AG04450 (cell line): ENCODE data around the gene SLC6A9. TPM values are rescaled to one million over a fixed set of nuclear protein-coding genes. Genes with fewer than 3 reads are reported as not detected.

Source experiments
- CTCF ChIA-PET: fragments of 300-600, 350-600 bp; formaldehyde crosslinking; extraction: SDS; loops from one replicate; lab custom pipeline; 2022; ENCODE audit warnings: antibody characterized with exemption, inconsistent platforms; lab: Charles Lee
- POLR2A ChIA-PET: fragments of 350-600 bp; formaldehyde crosslinking; extraction: SDS; loops from one replicate; lab custom pipeline; 2021; ENCODE audit warnings: antibody characterized with exemption, inconsistent platforms; lab: Yijun Ruan, JAX
- DNase-seq: peaks from one replicate; pipeline ENCODE4 v3.0.0-alpha.2; 2011; ENCODE audit warnings: low read depth, low spot score
- H3K27ac ChIP-seq: one replicate; pipeline ENCODE4 v1.5.1; 2012; ENCODE audit warnings: low read depth, low read length, control low read depth
- H3K27me3 ChIP-seq: one replicate; pipeline ENCODE4 v1.6.0; 2012; ENCODE audit warnings: low read length; ENCODE audit not compliant: control insufficient read depth, insufficient read depth
- H3K4me3 ChIP-seq: 2 replicates; pipeline ENCODE4 v1.5.1; 2011; ENCODE audit warnings: mild to moderate bottlenecking, low read depth, low read length, control low read depth
- H3K9me3 ChIP-seq: 2 replicates; pipeline ENCODE4 v1.5.1; 2012; ENCODE audit warnings: low read length; ENCODE audit not compliant: control insufficient read depth, insufficient read depth
- CTCF ChIP-seq: IDR thresholded peaks from 2 replicates; pipeline ENCODE4 v1.5.1; 2011; ENCODE audit warnings: low read depth, low read length, control low read depth, inconsistent platforms
- polyA plus RNA-seq: library from polyadenylated mRNA; depleted of rRNA; stranded (reverse); fragments of >200 nt; gene quantifications from 2 replicates; pipeline ENCODE4 v1.2.3, GENCODE V29; 2011

The SLC6A9 gene
- polyA plus RNA-seq, 1 experiment, result 16.3 TPM

- Histone ChIP-seq H3K9me3 (no peaks in the 10 kb centered on the region), H3K4me3 (no peak overlapping the region), H3K27me3 (no peaks in the 10 kb centered on the region), H3K27ac (no peak overlapping the region)
- DNase-seq, result no peak
- CTCF ChIA-PET, result interaction anchor here (7.1 kb wide), 1 partner anchor 39 kb away, joined by 182 read pairs; no protein-coding TSS in a partner anchor
- POLR2A ChIA-PET, result no interaction called here
- TF ChIP-seq CTCF, result no peak
Observed at GRCh38 chr1:44045064-44045463, 13.8 kb upstream of the SLC6A9 start.

GRCh38 chr1:44044071-44044801, 13.0 kb upstream of the SLC6A9 start:
- CTCF ChIA-PET, result interaction anchor here (7.1 kb wide), 1 partner anchor 38 kb away, joined by 182 read pairs; no protein-coding TSS in a partner anchor
- POLR2A ChIA-PET, result interaction anchor here (0.6 kb wide), 1 partner anchor 14 kb away, joined by 4 read pairs; no protein-coding TSS in a partner anchor
- no peak for DNase-seq

GRCh38 chr1:44043176-44044070, 12.2 kb upstream of the SLC6A9 start:
- H3K9me3 ChIP-seq, result no peaks in the 10 kb centered on the region
- H3K27ac ChIP-seq, result no peak overlapping the region
- ChIA-PET CTCF (interaction anchor here (1.6 to 7.1 kb wide), 3 partner anchors 10 to 38 kb away, joined by 3 to 182 read pairs (median 11); no protein-coding TSS in a partner anchor), POLR2A (interaction anchor here (0.6 kb wide), 1 partner anchor 13 kb away, joined by 4 read pairs; no protein-coding TSS in a partner anchor)
- no peaks in the 10 kb centered on the region for H3K27me3 ChIP-seq
- no peak overlapping the region for H3K4me3 ChIP-seq
- no peak for TF ChIP-seq CTCF
- DNase-seq, result no peak

More at GRCh38 chr1:44044071-44044801, 13.0 kb upstream of the SLC6A9 start:
- Histone ChIP-seq H3K4me3 (no peak overlapping the region), H3K9me3 (no peaks in the 10 kb centered on the region), H3K27ac (no peak overlapping the region), H3K27me3 (no peaks in the 10 kb centered on the region)
- no peak for TF ChIP-seq CTCF

- Histone ChIP-seq H3K9me3 (no peaks in the 10 kb centered on the region), H3K4me3 (no peak overlapping the region), H3K27me3 (no peaks in the 10 kb centered on the region), H3K27ac (no peak overlapping the region)
- DNase-seq, result no peak
- CTCF ChIA-PET, result interaction anchor here (1.2 to 3.1 kb wide), 2 partner anchors 8 to 36 kb away, joined by 3 to 37 read pairs; no protein-coding TSS in a partner anchor
- no peak for TF ChIP-seq CTCF
- POLR2A ChIA-PET, result interaction anchor here (1.2 to 1.7 kb wide), 2 partner anchors 9 to 11 kb away, joined by 4 to 5 read pairs; partner anchors contain the start of gene SLC6A9
Observed at GRCh38 chr1:44040846-44041245, 9.6 kb upstream of the SLC6A9 start.
